ENCODE data around the gene MT1B. TPM values are rescaled to one million over a fixed set of nuclear protein-coding genes. Genes with fewer than 3 reads are reported as not detected.
A peak's percentile ranks its signal among the peaks of the same experiment; 100 is the strongest.

MT1B gene
- total and polyA plus RNA-seq, 8 donors: 0.45 to 0.66 TPM; not detected in 6

DNA sequence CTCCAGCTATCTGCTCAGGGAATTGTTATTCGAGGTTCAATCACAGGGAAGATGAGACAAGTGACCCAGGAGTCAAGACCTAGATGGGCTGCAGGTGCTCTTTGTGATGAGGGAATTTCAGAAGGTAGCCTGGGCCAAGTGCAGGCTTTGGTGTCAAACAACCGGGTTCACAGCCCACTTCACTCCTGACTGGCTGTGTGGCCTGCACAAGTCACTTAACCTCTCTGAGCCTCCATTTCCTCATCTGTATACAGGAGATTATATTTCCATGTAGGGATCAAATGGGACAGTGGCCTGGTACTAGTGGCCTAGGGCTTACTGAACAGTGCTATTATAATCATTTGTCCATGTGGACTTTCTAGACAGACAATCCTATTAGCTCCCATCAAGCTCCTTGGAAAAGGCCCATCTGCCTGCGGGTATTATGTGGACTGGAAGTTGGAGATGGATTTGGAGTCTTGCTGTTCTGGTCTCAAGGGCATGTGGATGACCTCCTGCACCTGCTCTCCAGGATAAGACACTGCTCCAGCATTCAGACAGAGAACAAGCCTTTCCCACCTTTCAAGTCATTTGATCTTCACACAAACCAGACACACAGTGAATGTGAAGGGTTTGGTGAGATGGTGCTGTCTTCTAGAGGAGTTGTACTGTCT lies 27.5 kb downstream of the MT1B start:
- Histone ChIP-seq H3K36me3 (no peaks in the 10 kb centered on the region), H3K4me1 (peaks cover 10 to 18% of the 10 kb centered on the region in 2 donors), H3K4me3 (no peak overlapping the region), H3K27me3 (peaks cover 5 to 26% of the 10 kb centered on the region in 2 donors), H3K27ac (no peak overlapping the region), H3K9me3 (no peaks in the 10 kb centered on the region)
- intact Hi-C loops (cut with DNase I): no loop called here
- DNase-seq (no peak), ATAC-seq (no peak)
- TF ChIP-seq, protein P1, sequence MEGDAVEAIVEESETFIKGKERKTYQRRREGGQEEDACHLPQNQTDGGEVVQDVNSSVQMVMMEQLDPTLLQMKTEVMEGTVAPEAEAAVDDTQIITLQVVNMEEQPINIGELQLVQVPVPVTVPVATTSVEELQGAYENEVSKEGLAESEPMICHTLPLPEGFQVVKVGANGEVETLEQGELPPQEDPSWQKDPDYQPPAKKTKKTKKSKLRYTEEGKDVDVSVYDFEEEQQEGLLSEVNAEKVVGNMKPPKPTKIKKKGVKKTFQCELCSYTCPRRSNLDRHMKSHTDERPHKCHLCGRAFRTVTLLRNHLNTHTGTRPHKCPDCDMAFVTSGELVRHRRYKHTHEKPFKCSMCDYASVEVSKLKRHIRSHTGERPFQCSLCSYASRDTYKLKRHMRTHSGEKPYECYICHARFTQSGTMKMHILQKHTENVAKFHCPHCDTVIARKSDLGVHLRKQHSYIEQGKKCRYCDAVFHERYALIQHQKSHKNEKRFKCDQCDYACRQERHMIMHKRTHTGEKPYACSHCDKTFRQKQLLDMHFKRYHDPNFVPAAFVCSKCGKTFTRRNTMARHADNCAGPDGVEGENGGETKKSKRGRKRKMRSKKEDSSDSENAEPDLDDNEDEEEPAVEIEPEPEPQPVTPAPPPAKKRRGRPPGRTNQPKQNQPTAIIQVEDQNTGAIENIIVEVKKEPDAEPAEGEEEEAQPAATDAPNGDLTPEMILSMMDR (IDR thresholded peaks at IDR 0.05): no peak

DNA sequence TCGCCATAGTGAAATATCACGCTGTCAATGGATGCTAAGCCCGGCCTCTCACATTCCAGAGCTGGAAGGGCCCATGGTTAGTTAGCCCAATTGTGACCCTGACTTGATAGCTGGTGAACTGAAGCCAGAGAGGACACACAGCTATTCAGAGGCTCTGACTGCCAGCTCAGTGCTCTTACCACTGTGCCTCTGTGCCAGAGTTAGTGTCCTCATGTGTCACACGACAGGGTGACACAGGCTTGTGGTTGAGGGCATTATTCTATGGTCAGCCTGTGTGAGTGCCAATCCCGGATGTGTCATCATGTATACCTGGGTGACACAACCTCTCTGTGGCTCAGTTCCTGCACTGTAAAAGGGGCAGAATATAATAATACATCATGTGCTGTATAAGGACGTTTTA lies 28.1 kb downstream of the MT1B start:
- H3K27me3 ChIP-seq: peaks cover 5 to 21% of the 10 kb centered on the region in 2 donors
- H3K4me3 ChIP-seq: no peak overlapping the region
- no peak overlapping the region for H3K27ac ChIP-seq
- ATAC-seq (no peak), DNase-seq (no peak)
- TF ChIP-seq, protein P1 (IDR thresholded peaks at IDR 0.05): no peak
- H3K36me3 ChIP-seq: no peaks in the 10 kb centered on the region
- H3K4me1 ChIP-seq: peaks cover 10 to 18% of the 10 kb centered on the region in 2 donors
- H3K9me3 ChIP-seq: no peaks in the 10 kb centered on the region
- intact Hi-C loops (cut with DNase I): no loop called here

DNA sequence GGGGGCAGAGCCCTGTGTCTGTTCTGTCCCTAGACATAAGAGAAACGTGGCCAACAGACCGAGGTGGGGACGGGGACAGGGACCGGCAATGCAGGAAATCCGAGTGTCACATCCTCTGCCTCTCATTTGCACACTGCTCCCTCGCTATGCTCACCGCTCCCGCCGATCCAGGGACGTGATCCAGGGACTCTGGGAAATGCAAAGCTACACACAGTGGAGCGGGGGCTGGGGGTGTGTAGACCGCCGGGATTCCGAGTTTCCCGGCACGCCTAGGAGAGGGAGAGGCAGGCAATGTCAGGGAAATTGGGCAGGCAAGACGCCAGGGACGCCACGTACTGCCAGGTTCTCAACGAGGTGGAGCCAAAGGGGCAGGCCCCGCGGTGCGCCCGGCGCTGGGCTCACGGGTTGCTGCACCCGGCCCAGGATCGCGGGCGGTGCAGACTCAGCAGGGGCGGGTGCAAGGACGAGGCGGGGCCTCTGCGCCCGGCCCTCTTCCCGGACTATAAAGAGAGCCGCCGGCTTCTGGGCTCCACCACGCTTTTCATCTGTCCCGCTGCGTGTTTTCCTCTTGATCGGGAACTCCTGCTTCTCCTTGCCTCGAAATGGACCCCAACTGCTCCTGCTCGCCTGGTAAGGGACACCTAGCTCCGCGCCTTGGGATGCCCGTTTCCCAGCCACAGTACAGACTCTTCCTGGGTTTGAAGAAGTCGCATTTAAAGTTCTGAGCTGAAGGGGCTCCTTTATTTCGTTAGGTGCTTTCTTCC lies 30.4 kb downstream of the MT1B start, which contains the start of gene MT1X:
Gene MT1X (plus strand): TSS at position 532 of the 764 bp plus-strand sequence. CDS start 71 bp downstream, at position 603.
- DNase-seq (peak; percentile 72 to 97 (median 90)), ATAC-seq (peak; percentile 100)
- peak within 1 kb of the TSS; percentile 55 for H3K4me3 ChIP-seq
- TF ChIP-seq, protein P1 (IDR thresholded peaks at IDR 0.05): no peak
- peak within 1 kb of the TSS; percentile 58 to 80 for H3K27ac ChIP-seq
- H3K9me3 ChIP-seq: peaks cover 0 to 7% of the 10 kb centered on the region in 2 donors
- H3K36me3 ChIP-seq: no peaks in the 10 kb centered on the region
- H3K27me3 ChIP-seq: no peaks in the 10 kb centered on the region
- intact Hi-C loops (cut with DNase I): no loop called here
- H3K4me1 ChIP-seq: peaks cover 10 to 18% of the 10 kb centered on the region in 2 donors

DNA sequence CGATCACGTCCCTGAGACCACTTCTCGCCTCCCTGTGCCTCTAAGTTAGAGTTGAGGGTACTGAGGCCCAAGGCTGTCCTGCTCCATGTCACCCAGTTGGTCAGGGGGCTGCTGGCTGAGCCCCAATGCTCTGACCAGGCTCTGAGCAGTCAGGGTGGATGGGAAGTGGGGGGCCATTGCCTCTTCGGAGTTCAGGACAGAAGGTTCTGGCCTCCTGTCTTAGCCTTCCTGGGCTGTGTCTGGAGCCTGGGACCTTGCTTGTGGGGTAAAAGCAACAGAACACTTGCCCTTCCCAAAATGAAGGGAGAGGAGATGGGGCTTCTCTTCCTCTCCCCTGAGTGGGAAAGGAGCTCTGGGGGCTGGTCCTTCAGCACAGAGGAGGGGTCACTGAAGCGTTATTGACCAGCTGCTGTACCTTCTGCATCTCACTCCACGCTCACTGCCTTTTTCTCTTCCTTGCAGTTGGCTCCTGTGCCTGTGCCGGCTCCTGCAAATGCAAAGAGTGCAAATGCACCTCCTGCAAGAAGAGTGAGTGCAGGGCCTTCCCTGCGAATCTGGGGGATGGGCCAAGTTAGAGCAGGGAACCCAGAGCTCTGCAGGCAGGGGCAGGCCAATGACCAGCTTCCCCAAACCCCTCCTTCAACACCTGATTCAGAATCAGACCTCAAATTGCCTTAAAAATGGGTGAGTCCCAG lies 31.2 kb downstream of the MT1B start:
- intact Hi-C loops (cut with DNase I): no loop called here
- Histone ChIP-seq H3K4me1 (peaks cover 10 to 18% of the 10 kb centered on the region in 2 donors), H3K27ac (peak overlapping the region in 1 of 2 donors; percentile 80), H3K27me3 (no peaks in the 10 kb centered on the region), H3K36me3 (no peaks in the 10 kb centered on the region), H3K9me3 (peaks cover 0 to 8% of the 10 kb centered on the region in 2 donors), H3K4me3 (peak overlapping the region; percentile 55)
- DNase-seq: no peak
- TF ChIP-seq, protein P1 (IDR thresholded peaks at IDR 0.05): no peak
- peak; percentile 2 for ATAC-seq
